CD4-positive, alpha-beta T cell (primary cell): ENCODE data around the gene UQCC2. TPM values are rescaled to one million over a fixed set of nuclear protein-coding genes. Genes with fewer than 3 reads are reported as not detected.

Source experiments
- ATAC-seq: fragments of 200-7000 bp; cut with Tn5 transposase; one replicate; pipeline ENCODE4 v1.10.0; 2022; ENCODE audit warnings: mild to moderate bottlenecking; ENCODE audit not compliant: poor library complexity
- CTCF ChIA-PET: fragments of 350-600 bp; sonication (Branson Sonifier 250); formaldehyde crosslinking; loops from one replicate; lab custom pipeline; 2021; ENCODE audit warnings: antibody characterized with exemption, inconsistent platforms; lab: Charles Lee
- POLR2A ChIA-PET: fragments of 350-600 bp; sonication (Branson Sonifier 250); formaldehyde crosslinking; loops from one replicate; lab custom pipeline; 2021; ENCODE audit warnings: antibody characterized with exemption, inconsistent platforms; lab: Charles Lee
- DNase-seq, 14 experiments: peaks; one replicate each; pipeline ENCODE4 v3.0.0-alpha.2; 2013 to 2020; ENCODE audit warnings: mixed read lengths in 2 of 14
- H3K27ac ChIP-seq, 2 donors: one replicate each; pipeline versions ENCODE4 v1.5.1 to v1.7.0; 2013; ENCODE audit warnings: low read length in 2 of 2, low read depth in 1 of 2, mild to moderate bottlenecking in 1 of 2
- H3K27me3 ChIP-seq, 2 experiments: 1 replicate in 1 of 2; 2 replicates in 1 of 2; pipeline versions ENCODE4 v1.6.1 to v1.7.0; 2013; ENCODE audit warnings: low read length in 2 of 2, control low read depth in 1 of 2, mild to moderate bottlenecking in 1 of 2, moderate library complexity in 1 of 2; ENCODE audit not compliant: insufficient read depth in 2 of 2, control insufficient read depth in 1 of 2
- H3K36me3 ChIP-seq: one replicate; pipeline ENCODE4 v1.6.1; 2013; ENCODE audit warnings: low read length, control low read depth; ENCODE audit not compliant: insufficient read depth
- H3K4me1 ChIP-seq: one replicate; pipeline ENCODE4 v1.6.1; 2013; ENCODE audit warnings: low read length, control low read depth; ENCODE audit not compliant: insufficient read depth
- H3K4me3 ChIP-seq: one replicate; pipeline ENCODE4 v1.5.1; 2013; ENCODE audit warnings: mild to moderate bottlenecking, low read length, moderate library complexity
- H3K9me3 ChIP-seq, 2 experiments: 1 replicate in 1 of 2; 2 replicates in 1 of 2; pipeline versions ENCODE4 v1.6.1 to v1.7.0; 2013; ENCODE audit warnings: low read length in 2 of 2, mild to moderate bottlenecking in 2 of 2, control low read depth in 1 of 2, moderate library complexity in 1 of 2; ENCODE audit not compliant: control insufficient read depth in 1 of 2, insufficient read depth in 1 of 2
- H3K27ac Mint-ChIP-seq: one replicate; pipeline ENCODE4 v1.8.0; 2020; ENCODE audit warnings: mixed read lengths
- H3K27me3 Mint-ChIP-seq: one replicate; pipeline ENCODE4 v1.8.0; 2021; ENCODE audit warnings: mixed read lengths
- H3K36me3 Mint-ChIP-seq: one replicate; pipeline ENCODE4 v1.8.0; 2021; ENCODE audit warnings: low read depth, mixed read lengths
- H3K4me1 Mint-ChIP-seq: one replicate; pipeline ENCODE4 v1.8.0; 2021; ENCODE audit warnings: low read depth, mixed read lengths
- H3K4me3 Mint-ChIP-seq: one replicate; pipeline ENCODE4 v1.8.0; 2020; ENCODE audit warnings: mild to moderate bottlenecking, mixed read lengths
- H3K9me3 Mint-ChIP-seq: one replicate; pipeline ENCODE4 v1.8.0; 2020; ENCODE audit warnings: mixed read lengths
- intact Hi-C, 2 experiments: fragments of 100-400 bp; cut with DNase I in 1 of 2; cut with micrococcal nuclease in 1 of 2; formaldehyde crosslinking; loops; one replicate each; pipeline versions ENCODE4 v1.15.1 to v1.9.0; 2023 to 2025; cut with DNase I, micrococcal nuclease
- total RNA-seq, 174 experiments: library from RNA in 2 of 174; stranded (reverse) in 2 of 174; gene quantifications; one replicate each; pipeline ENCODE4 v1.2.3 and lab custom pipeline; 2021 to 2026
- TF ChIP-seq, protein P1 (sequence below): fragments of 200-600 bp; IDR thresholded peaks from one replicate; pipeline ENCODE4 v1.8.0; 2022; ENCODE audit warnings: antibody characterized with exemption, mild to moderate bottlenecking

The UQCC2 gene
- total RNA-seq, 2 experiments from 2014 or later: 8.7 to 9.3 TPM

DNA sequence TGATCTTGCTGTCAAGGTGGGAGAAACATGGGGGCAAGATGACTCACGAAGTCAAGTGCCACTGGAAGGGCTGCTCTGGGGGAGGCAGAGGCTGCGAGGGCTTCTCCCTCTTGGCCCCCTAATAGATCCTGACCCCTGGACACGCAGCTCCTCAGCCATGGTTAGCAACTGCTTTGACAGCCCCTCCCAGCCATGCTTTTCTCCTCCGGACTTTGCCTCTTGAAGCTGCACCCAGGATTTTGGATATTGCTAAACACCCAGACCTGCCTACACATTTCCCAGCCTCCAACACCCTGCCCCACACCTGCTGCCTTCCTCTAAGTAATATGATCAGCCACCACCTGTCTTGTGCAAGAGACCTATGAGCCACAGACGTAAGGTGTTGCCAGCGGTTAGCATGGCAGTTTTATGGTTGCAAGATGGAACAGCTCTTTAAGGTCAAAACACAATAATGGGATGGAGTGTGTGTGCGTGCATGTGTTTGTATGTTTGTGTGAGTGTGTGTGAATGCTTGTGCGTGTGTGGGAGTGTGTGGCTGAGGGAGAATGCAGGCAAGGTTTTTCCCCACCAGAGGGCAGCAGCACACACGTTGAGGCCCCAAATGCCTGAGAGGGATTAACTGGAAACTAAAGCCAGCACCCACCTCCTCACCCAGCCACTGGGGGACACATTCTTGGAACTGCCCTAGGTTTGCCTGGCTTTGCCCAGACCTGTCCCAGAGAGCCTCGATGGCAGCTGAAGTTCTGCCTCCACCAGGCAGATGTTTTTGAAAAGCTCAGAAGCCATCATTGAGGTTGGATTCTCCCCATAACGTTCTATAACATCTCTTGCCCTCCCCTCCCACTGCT lies 32.7 kb upstream of the UQCC2 start:
- no peaks in the 10 kb centered on the region for H3K36me3 ChIP-seq
- peaks cover 4% of the 10 kb centered on the region in 2 experiments for H3K27me3 ChIP-seq
- TF ChIP-seq, protein P1, sequence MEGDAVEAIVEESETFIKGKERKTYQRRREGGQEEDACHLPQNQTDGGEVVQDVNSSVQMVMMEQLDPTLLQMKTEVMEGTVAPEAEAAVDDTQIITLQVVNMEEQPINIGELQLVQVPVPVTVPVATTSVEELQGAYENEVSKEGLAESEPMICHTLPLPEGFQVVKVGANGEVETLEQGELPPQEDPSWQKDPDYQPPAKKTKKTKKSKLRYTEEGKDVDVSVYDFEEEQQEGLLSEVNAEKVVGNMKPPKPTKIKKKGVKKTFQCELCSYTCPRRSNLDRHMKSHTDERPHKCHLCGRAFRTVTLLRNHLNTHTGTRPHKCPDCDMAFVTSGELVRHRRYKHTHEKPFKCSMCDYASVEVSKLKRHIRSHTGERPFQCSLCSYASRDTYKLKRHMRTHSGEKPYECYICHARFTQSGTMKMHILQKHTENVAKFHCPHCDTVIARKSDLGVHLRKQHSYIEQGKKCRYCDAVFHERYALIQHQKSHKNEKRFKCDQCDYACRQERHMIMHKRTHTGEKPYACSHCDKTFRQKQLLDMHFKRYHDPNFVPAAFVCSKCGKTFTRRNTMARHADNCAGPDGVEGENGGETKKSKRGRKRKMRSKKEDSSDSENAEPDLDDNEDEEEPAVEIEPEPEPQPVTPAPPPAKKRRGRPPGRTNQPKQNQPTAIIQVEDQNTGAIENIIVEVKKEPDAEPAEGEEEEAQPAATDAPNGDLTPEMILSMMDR: peak; percentile 86
- H3K27ac ChIP-seq: no peak overlapping the region
- H3K27me3 Mint-ChIP-seq: peaks cover 12% of the 10 kb centered on the region
- H3K4me3 Mint-ChIP-seq: no peak overlapping the region
- intact Hi-C loops: loop anchor here (1.0 kb wide), 3 partner anchors 33 to 410 kb away; partner anchors contain the start of gene UQCC2 (in 2 of the 2)
- no peaks in the 10 kb centered on the region for H3K9me3 ChIP-seq
- DNase-seq (peak; percentile 51 to 85 (median 65)), ATAC-seq (peak; percentile 94)
- no peaks in the 10 kb centered on the region for H3K9me3 Mint-ChIP-seq
- H3K27ac Mint-ChIP-seq: no peak overlapping the region
- no peaks in the 10 kb centered on the region for H3K36me3 Mint-ChIP-seq
- H3K4me1 ChIP-seq: peaks cover 5% of the 10 kb centered on the region
- no peak overlapping the region for H3K4me3 ChIP-seq
- H3K4me1 Mint-ChIP-seq: peaks cover 5% of the 10 kb centered on the region
- CTCF ChIA-PET: interaction anchor here (0.7 to 3.7 kb wide), 5 partner anchors 18 to 33 kb away, joined by 3 to 26 read pairs (median 3); partner anchors contain the start of gene UQCC2
- POLR2A ChIA-PET: interaction anchor here (0.5 to 1.2 kb wide), 2 partner anchors 12 to 33 kb away, joined by 3 to 6 read pairs; partner anchors contain the start of gene UQCC2

DNA sequence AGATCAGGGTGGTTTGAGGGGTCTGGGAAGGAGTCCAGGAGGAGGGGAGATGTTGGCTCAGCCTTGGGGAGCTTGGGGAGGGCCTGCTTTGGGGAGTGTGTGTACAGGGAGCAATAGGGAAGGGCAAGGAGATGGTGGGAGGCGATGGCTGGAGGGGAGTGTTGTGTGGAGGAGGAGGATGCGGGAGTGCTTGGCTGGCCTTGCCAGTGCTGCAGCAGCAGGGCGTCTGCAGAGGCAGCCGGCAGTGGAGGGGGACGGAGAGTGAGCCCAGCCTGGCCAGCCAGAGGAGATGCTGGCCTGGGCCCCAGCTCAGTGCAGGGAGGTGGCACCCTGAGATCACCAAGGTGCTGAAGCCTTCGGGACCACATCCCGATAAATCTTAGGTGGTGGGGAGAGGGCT lies 31.3 kb upstream of the UQCC2 start:
- no peak for ATAC-seq
- no peak overlapping the region for H3K27ac ChIP-seq
- Mint-ChIP-seq H3K9me3 (no peaks in the 10 kb centered on the region), H3K27me3 (peaks cover 12% of the 10 kb centered on the region), H3K27ac (no peak overlapping the region), H3K36me3 (no peaks in the 10 kb centered on the region), H3K4me3 (no peak overlapping the region), H3K4me1 (peaks cover 5% of the 10 kb centered on the region)
- no peak overlapping the region for H3K4me3 ChIP-seq
- H3K4me1 ChIP-seq: peaks cover 5% of the 10 kb centered on the region
- intact Hi-C loops: no loop called here
- H3K36me3 ChIP-seq: no peaks in the 10 kb centered on the region
- ChIA-PET POLR2A (no interaction called here), CTCF (interaction anchor here (3.7 kb wide), 1 partner anchor 32 kb away, joined by 26 read pairs; the partner anchor contains the start of gene UQCC2)
- TF ChIP-seq, protein P1: no peak
- H3K9me3 ChIP-seq: no peaks in the 10 kb centered on the region
- no peak for DNase-seq
- peaks cover 4% of the 10 kb centered on the region in 2 experiments for H3K27me3 ChIP-seq

DNA sequence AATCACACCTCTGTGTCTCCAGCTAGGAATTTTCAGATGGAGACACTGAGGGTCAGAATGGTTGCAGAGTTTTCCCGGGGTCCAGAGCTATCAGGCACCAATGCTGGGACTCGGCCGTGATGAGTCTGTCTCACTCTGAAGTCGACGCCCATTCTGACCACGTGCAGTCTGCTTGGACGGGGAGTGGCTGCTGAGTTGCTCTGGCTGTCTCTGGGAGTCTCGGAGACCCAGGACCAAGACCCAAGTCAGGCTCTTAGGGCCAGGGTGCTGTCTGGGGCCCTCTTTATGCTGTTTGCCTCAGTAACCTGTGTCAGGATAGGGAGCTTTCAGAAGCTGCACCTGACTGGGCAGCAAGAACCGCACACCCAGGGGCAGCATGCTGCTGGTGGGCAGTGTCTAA lies 30.6 kb upstream of the UQCC2 start:
- ChIA-PET CTCF (no interaction called here), POLR2A (no interaction called here)
- intact Hi-C loops: no loop called here
- Histone ChIP-seq H3K4me1 (peaks cover 5% of the 10 kb centered on the region), H3K4me3 (no peak overlapping the region), H3K27ac (no peak overlapping the region), H3K9me3 (no peaks in the 10 kb centered on the region), H3K36me3 (no peaks in the 10 kb centered on the region), H3K27me3 (peaks cover 4% of the 10 kb centered on the region in 2 experiments)
- TF ChIP-seq, protein P1: no peak
- ATAC-seq: no peak
- H3K36me3 Mint-ChIP-seq: no peaks in the 10 kb centered on the region
- H3K4me1 Mint-ChIP-seq: peaks cover 5% of the 10 kb centered on the region
- DNase-seq: no peak
- no peaks in the 10 kb centered on the region for H3K9me3 Mint-ChIP-seq
- H3K27me3 Mint-ChIP-seq: peaks cover 12% of the 10 kb centered on the region
- no peak overlapping the region for H3K27ac Mint-ChIP-seq
- no peak overlapping the region for H3K4me3 Mint-ChIP-seq
